ENCODE results near the gene SYNM. TPM values are rescaled to one million over a fixed set of nuclear protein-coding genes. Genes with fewer than 3 reads are reported as not detected.
A peak's percentile ranks its signal among the peaks of the same experiment; 100 is the strongest.

The SYNM gene
- total RNA-seq, 1 experiment from 2014 or later: 9.9 TPM

DNA sequence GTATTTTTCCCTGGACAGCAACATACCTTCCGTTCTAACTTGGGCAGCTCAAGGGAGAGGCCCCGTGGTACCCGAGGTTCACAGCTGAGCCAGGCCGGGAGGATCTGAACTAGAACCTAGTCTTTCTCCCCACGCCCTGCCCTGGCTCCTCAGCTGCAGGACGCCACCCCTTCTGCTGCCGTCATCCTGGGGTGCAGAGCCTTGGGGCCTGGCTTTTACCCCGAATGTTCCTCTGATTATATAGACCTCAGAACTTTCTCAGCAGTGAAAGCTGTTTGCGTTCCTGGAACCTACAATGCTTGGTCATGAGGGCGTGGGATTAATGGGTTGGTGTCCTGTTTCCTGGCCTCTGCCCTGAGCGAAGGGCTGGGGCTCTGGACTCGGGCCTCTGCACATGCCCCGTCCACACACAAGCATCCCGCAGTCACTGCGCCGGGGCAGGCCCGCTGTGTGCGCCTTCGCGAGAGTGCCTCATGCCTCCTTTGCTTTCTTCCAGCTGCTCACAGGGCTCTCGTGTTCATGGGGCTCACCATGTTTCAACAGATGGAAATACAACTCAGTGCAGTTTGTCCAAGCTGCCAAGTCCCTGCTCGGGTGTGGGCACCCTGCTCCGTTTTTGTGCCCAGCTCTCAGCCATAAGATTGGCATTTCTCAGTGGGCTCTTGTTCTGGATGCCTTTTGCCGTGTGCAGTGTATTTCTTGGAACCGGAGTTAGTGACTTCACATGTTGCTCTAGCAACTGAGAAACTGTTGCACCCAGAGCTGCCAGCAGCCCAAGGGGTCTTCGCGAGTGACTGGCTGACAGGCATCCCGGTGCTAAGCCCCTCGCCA lies 20.4 kb downstream of the SYNM start:
- no TSS peak for BruUV-seq (replicated peaks)
- H3F3A ChIP-seq (ENCODE audit: low read length, unreplicated experiment): peaks cover 8% of the 10 kb centered on the region
- H3K36me3 ChIP-seq (ENCODE audit: low read depth, low read length): peaks cover 6% of the 10 kb centered on the region; the same call in 1 of the 2 replicates
- H3K9me2 ChIP-seq (replicated peaks; ENCODE audit: low read length): no peaks in the 10 kb centered on the region
- peaks cover 27% of the 10 kb centered on the region for H3K4me1 ChIP-seq (ENCODE audit: insufficient read depth, low read length)
- no peak overlapping the region for H2AFZ ChIP-seq (ENCODE audit: low read length)
- TF ChIP-seq, protein P1, sequence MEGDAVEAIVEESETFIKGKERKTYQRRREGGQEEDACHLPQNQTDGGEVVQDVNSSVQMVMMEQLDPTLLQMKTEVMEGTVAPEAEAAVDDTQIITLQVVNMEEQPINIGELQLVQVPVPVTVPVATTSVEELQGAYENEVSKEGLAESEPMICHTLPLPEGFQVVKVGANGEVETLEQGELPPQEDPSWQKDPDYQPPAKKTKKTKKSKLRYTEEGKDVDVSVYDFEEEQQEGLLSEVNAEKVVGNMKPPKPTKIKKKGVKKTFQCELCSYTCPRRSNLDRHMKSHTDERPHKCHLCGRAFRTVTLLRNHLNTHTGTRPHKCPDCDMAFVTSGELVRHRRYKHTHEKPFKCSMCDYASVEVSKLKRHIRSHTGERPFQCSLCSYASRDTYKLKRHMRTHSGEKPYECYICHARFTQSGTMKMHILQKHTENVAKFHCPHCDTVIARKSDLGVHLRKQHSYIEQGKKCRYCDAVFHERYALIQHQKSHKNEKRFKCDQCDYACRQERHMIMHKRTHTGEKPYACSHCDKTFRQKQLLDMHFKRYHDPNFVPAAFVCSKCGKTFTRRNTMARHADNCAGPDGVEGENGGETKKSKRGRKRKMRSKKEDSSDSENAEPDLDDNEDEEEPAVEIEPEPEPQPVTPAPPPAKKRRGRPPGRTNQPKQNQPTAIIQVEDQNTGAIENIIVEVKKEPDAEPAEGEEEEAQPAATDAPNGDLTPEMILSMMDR (conservative IDR thresholded peaks at IDR 0.05; ENCODE audit: low read depth, low read length): no peak
- TF ChIP-seq EZH2phosphoT487 (IDR thresholded peaks at IDR 0.05; ENCODE audit: borderline replicate concordance, low read length) (no peak), EZH2 (IDR thresholded peaks at IDR 0.05; ENCODE audit: low read length, unreplicated experiment) (no peak)
- H4K20me1 ChIP-seq (ENCODE audit: low read length): no peaks in the 10 kb centered on the region
- no peaks in the 10 kb centered on the region for H3K27me3 ChIP-seq (ENCODE audit: low read length)
- no peak overlapping the region for H3K9ac ChIP-seq (ENCODE audit: low read length)
- H3K9me3 ChIP-seq (ENCODE audit: low read length): no peaks in the 10 kb centered on the region
- ChIA-PET CTCF (no interaction called here), POLR2A (ENCODE audit: unreplicated experiment) (no interaction called here)
- ATAC-seq (no peak), DNase-seq (no peak)
- H3K79me2 ChIP-seq (ENCODE audit: low read length): 0 out of 2 replicates have a peak, but pooled peaks cover 3% of the 10 kb centered on the region
- intact Hi-C loops (cut with micrococcal nuclease): no loop called here
- no peak overlapping the region for H3K4me3 ChIP-seq (ENCODE audit: low read length)
- peak overlapping the region; percentile 96; the same call in 1 of the 2 replicates for H3K27ac ChIP-seq (ENCODE audit: low read length)
- no peak overlapping the region for H3K4me2 ChIP-seq (ENCODE audit: low read length)

DNA sequence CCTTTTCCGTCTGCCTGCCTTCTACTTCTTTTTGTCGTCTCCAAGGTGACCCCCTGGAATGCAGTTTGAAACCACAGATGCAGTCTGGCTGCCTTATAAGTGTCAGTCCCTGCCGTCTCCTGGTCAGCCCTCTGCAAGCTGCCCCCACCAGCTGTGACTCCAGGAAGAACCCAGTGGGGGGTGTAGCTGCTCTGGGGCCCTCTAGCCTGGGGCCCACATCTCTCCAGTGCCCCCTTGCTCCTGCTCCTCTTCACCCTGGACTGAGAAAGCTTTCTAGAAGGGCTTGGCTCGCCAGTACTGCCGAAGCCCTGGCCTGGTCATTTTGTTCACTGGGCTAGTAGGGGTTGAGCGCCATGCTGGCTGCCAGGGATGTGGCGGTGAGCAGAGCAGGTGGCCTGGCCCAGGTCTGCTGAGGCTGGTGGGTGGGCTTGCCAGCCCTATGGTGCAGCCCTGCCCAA lies 21.3 kb downstream of the SYNM start:
- no TSS peak for BruUV-seq (replicated peaks)

More for the DNA sequence above, 21.3 kb downstream of the SYNM start:
- POLR2A ChIA-PET (ENCODE audit: unreplicated experiment): no interaction called here
- no peaks in the 10 kb centered on the region for H4K20me1 ChIP-seq (ENCODE audit: low read length)
- H3K27ac ChIP-seq (ENCODE audit: low read length): no peak overlapping the region
- H3K9ac ChIP-seq (ENCODE audit: low read length): no peak overlapping the region
- no peaks in the 10 kb centered on the region for H3K9me3 ChIP-seq (ENCODE audit: low read length)
- H2AFZ ChIP-seq (ENCODE audit: low read length): no peak overlapping the region
- intact Hi-C loops (cut with micrococcal nuclease): no loop called here
- DNase-seq (no peak), ATAC-seq (no peak)
- H3K9me2 ChIP-seq (replicated peaks; ENCODE audit: low read length): no peaks in the 10 kb centered on the region
- H3K4me2 ChIP-seq (ENCODE audit: low read length): no peak overlapping the region
- peaks cover 6% of the 10 kb centered on the region; the same call in 1 of the 2 replicates for H3K36me3 ChIP-seq (ENCODE audit: low read depth, low read length)
- TF ChIP-seq EZH2phosphoT487 (IDR thresholded peaks at IDR 0.05; ENCODE audit: borderline replicate concordance, low read length): no peak
- TF ChIP-seq EZH2 (IDR thresholded peaks at IDR 0.05; ENCODE audit: low read length, unreplicated experiment): no peak
- TF ChIP-seq, protein P1 (conservative IDR thresholded peaks at IDR 0.05; ENCODE audit: low read depth, low read length): no peak
- H3K4me1 ChIP-seq (ENCODE audit: insufficient read depth, low read length): peaks cover 27% of the 10 kb centered on the region
- no peaks in the 10 kb centered on the region for H3K27me3 ChIP-seq (ENCODE audit: low read length)
- H3K79me2 ChIP-seq (ENCODE audit: low read length): 0 out of 2 replicates have a peak, but pooled peaks cover 3% of the 10 kb centered on the region
- CTCF ChIA-PET: no interaction called here
- H3F3A ChIP-seq (ENCODE audit: low read length, unreplicated experiment): peaks cover 8% of the 10 kb centered on the region
- no peak overlapping the region for H3K4me3 ChIP-seq (ENCODE audit: low read length)
